OCI-LY7 (cell line): ENCODE measurements around the gene SF3B5.

ENCODE experiments used
- EZH2phosphoT487 ChIP-seq: fragments of 200-600 bp; sonication (generic); IDR thresholded peaks from 2 replicates; pipeline ENCODE4 v1.6.1; 2018; ENCODE audit warnings: low read depth, borderline replicate concordance, mild to moderate bottlenecking, mixed run types, antibody characterized with exemption, low read length, moderate library complexity, mixed read lengths
- TF ChIP-seq, protein P1 (sequence below): fragments of 200-600 bp; sonication (generic); conservative IDR thresholded peaks from 2 replicates; pipeline ENCODE4 v1.5.1; 2014; ENCODE audit warnings: mild to moderate bottlenecking, antibody characterized with exemption, low read length, moderate library complexity, mixed read lengths

DNA sequence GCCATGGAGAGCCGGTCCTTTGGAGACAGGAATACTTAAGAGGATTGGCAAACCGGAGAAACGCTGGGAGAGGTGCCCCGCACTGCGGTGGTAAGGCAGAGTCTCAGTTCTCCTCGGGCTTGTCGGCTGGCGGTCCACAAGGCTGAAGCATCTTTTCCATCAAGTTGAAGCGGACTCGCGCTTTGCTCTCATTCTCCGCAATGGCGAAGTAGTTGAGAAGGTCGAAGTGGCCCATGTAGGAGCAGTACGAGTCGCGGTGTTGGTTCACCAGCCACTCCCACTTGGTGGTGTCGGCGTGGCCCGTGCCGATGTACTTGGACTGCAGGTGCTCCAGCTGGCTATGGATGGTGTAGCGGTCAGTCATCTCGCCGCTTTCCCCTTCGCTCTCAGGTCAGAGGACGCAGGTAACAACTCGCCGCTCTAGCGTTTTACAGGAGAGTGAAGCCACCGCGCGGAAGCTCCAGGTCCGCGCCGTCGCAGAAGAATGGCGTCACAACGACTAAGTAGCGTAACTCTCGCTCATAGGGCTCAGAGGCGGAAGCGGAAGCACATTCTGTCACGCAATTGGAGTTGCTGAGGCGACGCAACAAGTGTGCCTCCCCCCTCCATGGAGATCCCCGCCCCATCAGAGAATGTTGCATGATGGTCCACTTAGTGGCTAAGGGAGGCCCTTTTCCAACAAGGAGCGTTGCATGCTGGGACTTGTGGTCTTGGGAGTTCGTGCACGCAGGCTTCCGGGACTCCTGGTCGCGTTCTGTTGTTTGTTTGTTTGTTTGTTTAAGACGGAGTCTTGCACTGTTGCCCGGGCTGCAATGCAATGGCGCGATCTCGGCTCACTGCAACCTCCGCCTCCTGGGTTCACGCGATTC is at the start of gene SF3B5:
- TF ChIP-seq, protein P1, sequence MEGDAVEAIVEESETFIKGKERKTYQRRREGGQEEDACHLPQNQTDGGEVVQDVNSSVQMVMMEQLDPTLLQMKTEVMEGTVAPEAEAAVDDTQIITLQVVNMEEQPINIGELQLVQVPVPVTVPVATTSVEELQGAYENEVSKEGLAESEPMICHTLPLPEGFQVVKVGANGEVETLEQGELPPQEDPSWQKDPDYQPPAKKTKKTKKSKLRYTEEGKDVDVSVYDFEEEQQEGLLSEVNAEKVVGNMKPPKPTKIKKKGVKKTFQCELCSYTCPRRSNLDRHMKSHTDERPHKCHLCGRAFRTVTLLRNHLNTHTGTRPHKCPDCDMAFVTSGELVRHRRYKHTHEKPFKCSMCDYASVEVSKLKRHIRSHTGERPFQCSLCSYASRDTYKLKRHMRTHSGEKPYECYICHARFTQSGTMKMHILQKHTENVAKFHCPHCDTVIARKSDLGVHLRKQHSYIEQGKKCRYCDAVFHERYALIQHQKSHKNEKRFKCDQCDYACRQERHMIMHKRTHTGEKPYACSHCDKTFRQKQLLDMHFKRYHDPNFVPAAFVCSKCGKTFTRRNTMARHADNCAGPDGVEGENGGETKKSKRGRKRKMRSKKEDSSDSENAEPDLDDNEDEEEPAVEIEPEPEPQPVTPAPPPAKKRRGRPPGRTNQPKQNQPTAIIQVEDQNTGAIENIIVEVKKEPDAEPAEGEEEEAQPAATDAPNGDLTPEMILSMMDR: no peak
- TF ChIP-seq EZH2phosphoT487: no peak
